NCI-H1105 (cell line): Measurements from ENCODE around the gene BHLHA9.
"Not testable (repeated sequence)": the region's sequence is repeated elsewhere in the genome, so short reads cannot be mapped to it uniquely, and the experiment has no call there.

Experiments used
- DNase-seq: peaks from one replicate; lab custom pipeline; 2025; lab: John Stamatoyannopoulos, UW

Gene BHLHA9

DNA sequence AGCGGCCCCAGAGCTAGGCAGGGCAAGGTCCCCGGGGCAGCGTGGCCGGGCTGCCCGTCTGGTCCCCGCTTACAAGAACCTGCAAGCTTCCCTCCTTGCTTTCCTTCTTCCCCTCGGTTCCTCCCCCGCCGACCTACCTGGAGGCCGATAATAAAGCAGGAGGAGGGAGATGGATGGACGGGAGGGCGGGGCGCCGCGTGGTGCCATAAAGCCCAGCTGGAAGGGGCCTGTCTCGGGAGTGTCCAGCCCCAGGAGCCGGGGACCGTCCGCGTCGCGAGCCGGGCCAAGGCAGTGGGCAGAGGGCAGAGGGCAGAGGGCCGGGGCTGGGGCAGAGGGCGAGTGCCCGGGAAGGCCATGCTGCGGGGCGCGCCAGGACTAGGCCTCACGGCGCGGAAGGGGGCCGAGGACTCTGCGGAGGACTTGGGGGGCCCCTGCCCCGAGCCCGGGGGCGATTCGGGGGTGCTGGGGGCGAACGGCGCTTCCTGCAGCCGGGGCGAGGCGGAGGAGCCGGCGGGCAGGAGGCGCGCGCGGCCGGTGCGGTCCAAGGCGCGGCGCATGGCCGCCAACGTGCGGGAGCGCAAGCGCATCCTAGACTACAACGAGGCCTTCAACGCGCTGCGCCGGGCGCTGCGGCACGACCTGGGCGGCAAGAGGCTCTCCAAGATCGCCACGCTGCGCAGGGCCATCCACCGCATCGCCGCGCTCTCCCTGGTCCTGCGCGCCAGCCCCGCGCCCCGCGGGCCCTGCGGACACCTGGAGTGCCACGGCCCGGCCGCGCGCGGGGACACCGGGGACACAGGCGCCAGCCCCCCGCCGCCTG lies at the start of gene BHLHA9:
Gene BHLHA9 (plus strand): TSS at position 235 of the 820 bp plus-strand sequence. CDS start 120 bp downstream, at position 355.
- no peak for DNase-seq

GRCh38 chr17:1221209-1221608 lies 49.0 kb upstream of the BHLHA9 start:
- DNase-seq: no peak

- DNase-seq: no peak
These were observed 47.9 kb upstream of the BHLHA9 start for GRCh38 chr17:1222321-1222720.

DNA sequence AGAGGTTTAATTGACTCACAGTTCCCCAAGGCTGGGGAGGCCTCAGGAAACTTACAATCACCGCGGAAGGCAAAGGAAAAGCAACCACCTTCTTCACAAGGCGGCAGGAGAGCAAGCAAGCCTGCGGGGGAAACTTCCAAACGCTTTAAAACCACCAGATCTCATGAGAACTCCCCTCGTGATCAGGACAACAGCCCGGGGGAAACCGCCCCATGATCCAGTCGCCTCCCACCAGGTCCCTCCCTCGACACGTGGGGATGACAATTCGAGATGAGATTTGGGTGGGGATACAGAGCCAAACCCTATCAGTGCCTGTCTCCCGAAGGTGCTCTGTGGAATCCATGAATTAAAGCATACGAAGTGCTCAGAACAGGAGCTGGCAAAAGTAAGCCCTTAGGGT lies 46.6 kb upstream of the BHLHA9 start:
- no peak for DNase-seq

- DNase-seq: no peak
These were observed 45.9 kb upstream of the BHLHA9 start for GRCh38 chr17:1224330-1224729.

DNA sequence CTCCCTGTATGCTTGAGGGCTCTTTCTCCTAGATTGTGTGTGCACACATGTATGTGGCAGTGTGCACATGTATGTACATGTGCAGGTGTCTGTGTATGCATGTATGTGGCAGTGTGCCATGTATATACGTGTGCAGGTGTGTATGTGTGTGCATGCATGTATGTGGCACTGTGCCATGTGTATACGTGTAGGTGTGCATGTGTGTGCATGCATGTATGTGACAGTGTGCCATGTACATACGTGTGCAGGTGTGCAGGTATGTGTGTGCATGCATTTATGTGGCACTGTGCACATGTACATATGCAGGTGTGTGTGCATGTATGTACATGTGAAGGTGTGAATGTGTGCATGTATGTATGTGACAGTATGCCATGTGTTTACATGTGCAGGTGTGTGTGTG lies 43.9 kb upstream of the BHLHA9 start:
- no peak for DNase-seq

DNA sequence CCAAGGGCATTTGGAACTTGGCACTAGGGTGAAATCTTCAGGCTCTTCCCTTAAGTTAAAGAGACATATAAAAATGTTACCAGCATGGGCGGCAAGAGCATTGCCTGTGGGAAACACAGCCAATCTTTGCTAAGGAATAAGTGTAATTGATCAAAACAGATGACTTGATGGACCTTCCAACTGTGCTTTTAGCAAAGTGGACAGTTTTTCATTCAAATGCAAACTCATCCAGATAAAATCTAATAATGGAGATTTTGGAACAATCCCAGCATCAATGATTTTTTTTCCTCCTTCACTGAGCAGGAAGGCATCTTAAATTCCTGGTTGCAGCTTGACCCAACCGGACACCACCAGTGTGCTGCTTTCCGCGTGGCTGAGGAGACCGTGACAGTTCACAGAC lies 42.9 kb upstream of the BHLHA9 start:
- DNase-seq: no peak

DNA sequence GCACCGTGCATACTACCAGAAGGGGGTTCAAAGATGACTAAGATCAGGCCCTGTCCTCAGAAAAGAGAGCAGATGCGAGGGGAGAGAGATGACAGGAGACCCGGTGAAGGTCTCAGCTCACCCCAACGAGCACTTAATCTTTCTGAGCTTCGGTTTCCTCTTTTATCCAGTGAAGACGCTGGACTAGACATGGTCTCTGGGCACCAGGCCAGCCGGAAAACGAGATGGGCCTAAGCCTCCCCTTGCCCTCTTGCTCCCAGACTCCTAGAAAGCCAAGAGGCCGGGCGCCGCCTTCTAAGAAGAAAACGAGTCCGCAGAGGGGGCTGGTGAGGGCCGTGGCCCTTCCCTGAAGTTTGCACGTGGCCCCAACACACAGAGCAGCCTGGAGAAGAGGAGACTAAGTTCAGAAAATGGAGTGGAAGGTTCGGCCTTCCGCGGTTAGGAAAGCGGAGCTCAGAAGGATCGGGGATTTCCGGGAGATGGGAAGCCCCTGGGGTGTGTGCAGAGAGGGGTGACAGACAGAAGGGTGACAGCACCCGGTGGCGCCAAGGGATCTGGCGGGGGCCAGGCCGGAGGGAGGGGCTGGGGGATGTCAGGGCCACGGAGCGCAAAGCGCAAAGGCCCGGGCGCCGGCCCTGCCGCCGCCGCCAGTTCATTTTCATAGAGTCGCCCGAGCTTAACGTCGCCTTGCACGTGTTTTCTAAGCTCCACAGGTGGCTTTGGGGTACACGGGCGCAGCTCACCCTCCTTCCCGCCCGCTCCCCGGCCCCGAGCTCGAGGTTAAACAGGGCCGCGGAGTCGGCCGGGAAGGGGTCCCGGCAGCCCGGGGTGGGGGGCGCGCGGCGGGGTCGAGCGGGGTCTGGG lies 42.1 kb upstream of the BHLHA9 start:
- no peak for DNase-seq

DNA sequence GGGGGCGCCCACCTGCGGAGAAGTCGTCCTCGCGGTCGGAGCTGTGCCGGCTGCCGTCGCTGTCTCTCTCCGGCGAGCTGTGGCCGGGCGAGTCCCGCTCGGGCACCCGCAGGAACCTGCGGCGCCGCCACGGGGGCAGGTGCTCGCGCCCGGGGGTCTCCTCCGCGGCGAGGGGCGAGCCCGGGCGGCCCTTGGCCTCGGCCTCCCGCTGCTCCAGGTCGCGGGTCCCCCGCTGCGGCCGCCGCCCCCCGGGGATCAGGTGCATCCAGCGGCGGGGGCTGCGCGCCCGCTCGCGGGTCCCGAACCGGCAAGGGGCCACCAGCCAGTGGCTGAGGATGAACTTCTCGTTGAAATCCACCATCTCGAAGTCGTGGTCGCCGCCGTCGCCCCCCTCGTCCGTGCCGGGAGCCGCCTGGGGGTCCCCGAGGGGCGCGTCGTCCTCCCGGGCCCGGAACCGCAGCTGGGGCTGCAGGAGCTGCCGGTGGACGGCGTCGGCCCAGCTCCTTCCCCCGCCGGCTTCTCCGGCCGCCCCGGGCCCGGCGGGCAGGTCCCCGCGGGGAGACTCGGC lies 41.4 kb upstream of the BHLHA9 start:
- DNase-seq: no peak

DNA sequence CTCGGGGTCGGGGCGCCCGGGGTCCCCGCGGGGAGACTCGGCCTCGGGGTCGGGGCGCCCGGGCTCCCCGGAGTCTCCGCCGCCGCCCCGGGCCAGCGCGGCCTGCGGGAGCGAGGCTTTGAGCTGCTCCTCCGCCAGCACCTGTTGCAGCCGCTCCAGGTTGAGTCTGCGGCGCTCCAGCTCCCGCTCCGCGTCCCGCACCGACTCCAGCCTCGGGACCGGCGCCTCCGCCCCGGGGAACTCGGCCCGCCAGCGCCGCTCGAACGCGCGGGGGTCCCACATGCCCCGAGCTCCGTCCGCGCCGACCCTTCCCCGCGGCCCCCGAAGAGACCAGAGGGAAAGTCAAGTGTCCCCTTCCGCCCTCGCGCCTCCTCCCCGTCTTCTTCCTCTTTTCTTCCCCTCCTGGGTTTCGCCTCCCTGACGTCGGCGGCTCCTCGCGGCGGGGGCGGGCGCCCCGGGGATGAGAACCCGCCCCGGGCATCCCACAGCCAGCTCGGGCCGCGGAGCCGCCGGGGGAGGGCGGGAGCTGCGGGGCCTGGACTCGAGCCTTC lies 40.8 kb upstream of the BHLHA9 start:
- DNase-seq: no peak

DNA sequence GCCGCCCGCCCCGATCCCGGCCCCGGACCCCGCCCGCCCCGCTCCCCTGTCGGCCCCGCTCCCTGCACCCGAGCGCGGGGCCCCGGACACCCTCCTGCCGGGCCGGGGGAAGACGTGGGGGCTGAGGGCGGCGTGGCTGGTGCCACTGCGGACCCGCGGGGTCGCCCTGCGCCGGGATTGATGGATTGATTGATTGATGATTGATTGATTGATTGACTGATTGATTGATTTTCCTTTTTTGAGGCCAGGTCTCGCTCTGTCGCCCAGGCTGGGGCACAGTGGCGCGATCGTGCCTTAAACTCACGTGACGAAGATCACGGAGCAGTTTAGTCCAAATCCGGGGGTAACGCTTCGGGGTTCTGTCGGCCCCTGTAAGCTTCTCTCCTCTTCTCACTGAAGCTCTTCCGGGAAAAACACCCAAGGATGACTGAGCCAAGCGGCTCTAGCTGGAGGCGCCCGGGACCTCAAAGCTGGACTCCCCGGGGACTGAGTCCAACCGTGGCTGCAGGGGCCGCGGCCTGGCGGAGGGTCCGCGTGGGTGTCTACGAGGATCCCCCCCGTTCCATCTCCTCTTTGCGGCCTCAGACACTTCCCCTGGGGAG lies 40.2 kb upstream of the BHLHA9 start:
- no peak for DNase-seq

DNA sequence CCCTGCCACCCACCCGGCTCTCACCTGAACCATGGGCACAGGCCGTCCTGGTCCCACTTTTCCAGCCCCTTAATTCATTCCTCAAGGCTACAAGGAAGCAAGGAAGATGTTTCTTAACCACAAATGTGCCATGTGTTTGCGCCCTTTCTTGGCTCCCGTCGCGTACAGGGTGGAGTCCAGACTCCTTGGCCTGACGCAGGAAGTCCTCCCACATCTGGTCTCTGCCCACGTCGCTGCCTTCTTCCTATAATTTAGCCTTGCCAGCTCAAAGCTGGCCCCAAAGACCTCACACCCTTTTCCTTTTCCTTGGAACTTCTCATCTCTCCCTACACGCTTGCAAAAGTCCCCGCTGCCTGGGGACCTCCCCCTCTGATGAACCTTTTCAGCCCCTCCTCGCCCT lies 38.8 kb upstream of the BHLHA9 start:
- DNase-seq: no peak

DNA sequence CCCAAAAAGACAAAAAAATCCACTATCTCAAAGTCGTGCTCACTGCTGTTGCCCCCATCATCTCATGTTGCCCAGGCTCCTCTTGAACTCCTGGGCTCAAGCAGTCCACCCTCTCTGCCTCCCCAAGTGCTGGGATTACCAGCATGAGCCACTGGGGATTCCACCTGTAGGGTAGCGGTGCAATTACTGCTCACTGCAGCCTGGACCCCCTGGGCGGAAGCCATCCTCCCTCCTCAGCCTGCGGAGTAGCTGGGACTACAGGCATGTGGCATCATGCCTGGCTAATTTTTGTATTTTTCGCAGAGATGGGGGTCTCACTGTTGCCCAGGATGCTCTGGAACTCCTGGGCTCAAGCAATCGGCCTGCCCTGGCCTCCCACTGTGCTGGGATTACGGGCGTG lies 37.9 kb upstream of the BHLHA9 start:
- no peak for DNase-seq

DNA sequence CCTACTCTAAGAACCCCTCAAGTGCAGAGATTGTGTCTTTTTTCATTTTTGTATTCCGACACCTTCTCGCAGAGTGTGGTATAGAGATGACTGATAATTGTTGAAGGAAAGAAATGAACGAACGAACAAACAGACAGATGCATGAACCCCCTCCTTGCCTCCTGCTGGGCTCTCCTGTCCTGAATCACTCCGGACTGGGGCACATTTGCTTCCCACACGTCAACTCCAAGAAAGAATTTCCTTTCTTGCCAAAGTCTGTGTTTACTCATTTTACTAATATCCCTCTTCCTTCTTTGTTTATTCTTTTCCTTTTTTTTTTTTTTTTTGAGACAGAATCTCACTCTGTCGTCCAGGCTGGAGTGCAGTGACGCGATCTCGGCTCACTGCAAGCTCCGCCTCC lies 37.5 kb upstream of the BHLHA9 start:
- DNase-seq: no peak

- DNase-seq: no peak
These were observed 35.8 kb upstream of the BHLHA9 start for GRCh38 chr17:1234455-1234854.

DNA sequence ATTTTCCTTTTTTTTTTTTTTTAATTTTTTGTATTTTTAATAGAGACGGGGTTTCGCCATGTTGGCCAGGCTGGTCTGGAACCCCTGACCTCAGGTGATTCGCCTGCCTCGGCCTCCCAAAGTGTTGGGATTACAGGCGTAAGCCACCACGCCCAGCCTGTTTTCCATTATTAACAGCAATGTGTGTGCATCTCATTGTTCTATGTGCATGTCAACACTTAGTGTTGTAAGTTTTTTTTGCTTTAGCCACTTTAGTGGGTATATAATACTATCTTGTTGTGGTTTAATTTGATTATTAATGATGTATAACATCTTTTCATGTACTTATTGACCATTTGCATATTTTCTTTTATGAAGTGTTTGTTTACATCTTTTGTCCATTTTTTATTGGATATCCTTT lies 32.8 kb upstream of the BHLHA9 start:
- no peak for DNase-seq

GRCh38 chr17:1239210-1239609 lies 31.0 kb upstream of the BHLHA9 start:
- no peak for DNase-seq

DNA sequence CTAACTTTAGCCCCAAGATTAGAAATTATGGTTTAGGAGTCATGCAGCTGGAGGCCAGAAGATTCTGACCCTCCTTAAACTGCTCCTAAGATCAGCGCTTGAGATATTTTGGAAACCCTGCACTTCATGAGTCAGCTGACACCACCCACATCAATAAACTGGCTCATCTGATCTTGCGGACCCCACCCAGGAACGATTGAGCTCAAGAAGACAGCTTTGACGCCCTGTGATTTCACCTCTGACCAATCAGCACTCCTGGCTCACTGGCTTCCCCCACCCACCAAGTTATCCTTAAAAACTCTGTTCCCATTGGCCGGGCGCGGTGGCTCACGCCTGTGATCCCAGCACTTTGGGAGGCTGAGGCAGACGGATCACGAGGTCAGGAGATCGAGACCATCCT lies 29.8 kb upstream of the BHLHA9 start:
- not testable (repeated sequence) for DNase-seq

DNA sequence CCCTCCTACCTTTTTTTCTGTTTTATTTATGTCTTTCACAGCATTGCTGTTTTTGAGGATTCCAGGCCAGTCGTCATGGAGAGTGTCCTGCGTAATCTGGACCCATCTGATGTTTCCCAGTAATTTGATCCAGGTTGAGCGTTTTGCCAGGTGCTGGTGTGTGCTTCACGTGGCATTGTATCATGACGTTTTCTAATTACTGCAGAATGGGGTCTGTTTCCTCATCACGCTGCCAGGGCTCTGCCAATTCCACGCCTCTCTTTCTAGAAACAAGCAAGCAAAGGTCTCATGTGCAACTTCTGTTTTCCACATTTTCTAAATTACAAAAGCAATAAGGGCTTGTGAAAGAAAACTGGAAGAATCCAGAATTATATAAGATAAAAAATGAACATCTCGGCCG lies 28.3 kb upstream of the BHLHA9 start:
- DNase-seq: peak; percentile 50

DNA sequence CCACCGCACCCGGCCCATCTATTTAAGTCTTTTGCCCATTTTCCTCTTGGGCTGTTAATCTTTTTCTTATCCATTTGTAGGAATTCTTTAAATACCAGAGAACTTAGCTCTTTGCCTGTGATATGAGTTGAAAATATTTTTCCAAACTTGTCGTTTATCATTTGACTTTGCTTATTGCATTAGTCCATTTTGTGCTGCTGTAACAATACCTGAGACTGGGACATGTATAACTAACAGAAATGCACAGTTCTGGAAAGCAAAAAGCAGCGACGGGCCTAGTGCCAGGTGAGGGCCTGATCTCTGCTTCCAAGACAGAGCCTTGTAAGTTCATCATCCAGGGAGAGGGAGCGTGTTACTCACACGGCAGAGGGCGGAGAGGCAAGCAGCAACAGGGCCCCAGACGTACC lies 25.6 kb upstream of the BHLHA9 start:
- DNase-seq: no peak

- peak; percentile 81 for DNase-seq
These were observed 18.2 kb upstream of the BHLHA9 start for GRCh38 chr17:1251866-1252608.
